Large intestine (tissue), 3 donors: ENCODE measurements around the gene PIH1D1. TPM values are rescaled to one million over a fixed set of nuclear protein-coding genes. Genes with fewer than 3 reads are reported as not detected.

Source experiments
- DNase-seq, 2 donors: peaks; one replicate each; pipeline versions ENCODE4 v3.0.0 to v3.0.0-alpha.2; 2013
- H3K27ac ChIP-seq: one replicate; pipeline ENCODE4 v1.5.1; 2013; ENCODE audit warnings: low read length
- H3K27me3 ChIP-seq: 2 replicates; pipeline ENCODE4 v1.6.1; 2013; ENCODE audit warnings: low read length; ENCODE audit not compliant: control insufficient read depth, insufficient read depth
- H3K36me3 ChIP-seq: 2 replicates; pipeline ENCODE4 v1.6.1; 2013; ENCODE audit warnings: low read length; ENCODE audit not compliant: control insufficient read depth, insufficient read depth
- H3K4me1 ChIP-seq: one replicate; pipeline ENCODE4 v1.6.1; 2013; ENCODE audit warnings: low read length; ENCODE audit not compliant: control insufficient read depth, insufficient read depth
- H3K4me3 ChIP-seq: one replicate; pipeline ENCODE4 v1.5.1; 2013; ENCODE audit warnings: low read length
- H3K9me3 ChIP-seq: one replicate; pipeline ENCODE4 v1.6.1; 2013; ENCODE audit warnings: mild to moderate bottlenecking, low read depth, low read length, moderate library complexity; ENCODE audit not compliant: control insufficient read depth
- WGBS: methylation state at CpG from one replicate; pipeline ENCODE4 v1.1.5; 2013; ENCODE audit warnings: low lambda C conversion rate; ENCODE audit not compliant: insufficient coverage; 5-methylcytosine and 5-hydroxymethylcytosine counted together
- polyA plus RNA-seq: library from polyadenylated mRNA; unstranded; fragments of 120-200 nt; gene quantifications from one replicate; pipeline ENCODE4 v1.2.1, GENCODE V29; 2013

Gene PIH1D1
- polyA plus RNA-seq, 1 donor = 80.8 TPM

GRCh38 chr19:49427855-49428546 is 23.6 kb downstream of the PIH1D1 start:
- Histone ChIP-seq H3K36me3 (no peaks in the 10 kb centered on the region), H3K4me3 (no peak overlapping the region), H3K9me3 (peaks cover 28% of the 10 kb centered on the region), H3K4me1 (no peaks in the 10 kb centered on the region), H3K27me3 (peaks cover 100% of the 10 kb centered on the region), H3K27ac (no peak overlapping the region)
- WGBS = no CpG with 5 or more reads among the region's 45 CpGs
- no peak for DNase-seq

GRCh38 chr19:49427339-49427738 is 24.3 kb downstream of the PIH1D1 start:
- no peak for DNase-seq
- WGBS = no CpG with 5 or more reads among the region's 12 CpGs
- Histone ChIP-seq H3K4me1 (no peaks in the 10 kb centered on the region), H3K36me3 (no peaks in the 10 kb centered on the region), H3K4me3 (no peak overlapping the region), H3K27ac (no peak overlapping the region), H3K9me3 (peaks cover 22% of the 10 kb centered on the region), H3K27me3 (peaks cover 100% of the 10 kb centered on the region)

GRCh38 chr19:49425922-49426592 is 25.6 kb downstream of the PIH1D1 start:
- H3K4me3 ChIP-seq = no peak overlapping the region
- H3K9me3 ChIP-seq = peaks cover 11% of the 10 kb centered on the region
- H3K4me1 ChIP-seq = peaks cover under 1% of the 10 kb centered on the region
- no CpG with 5 or more reads among the region's 30 CpGs for WGBS
- no peak for DNase-seq
- H3K36me3 ChIP-seq = no peaks in the 10 kb centered on the region
- peaks cover 100% of the 10 kb centered on the region for H3K27me3 ChIP-seq
- no peak overlapping the region for H3K27ac ChIP-seq

- Histone ChIP-seq H3K4me3 (no peak within 1 kb of the TSS), H3K27me3 (peaks cover 100% of the 10 kb centered on the region), H3K36me3 (no peaks in the 10 kb centered on the region), H3K4me1 (peaks cover 2% of the 10 kb centered on the region), H3K27ac (no peak within 1 kb of the TSS), H3K9me3 (peaks cover 13% of the 10 kb centered on the region)
- WGBS = no CpG with 5 or more reads among the region's 7 CpGs
- no peak for DNase-seq
These were observed 26.4 kb downstream of the PIH1D1 start, which contains the start of gene GFY for GRCh38 chr19:49425178-49425577. Gene GFY (plus strand): TSS chr19:49425388. CDS start chr19:49426431, 1,043 bp downstream.

- no peak overlapping the region for H3K4me3 ChIP-seq
- DNase-seq = no peak
- H3K27me3 ChIP-seq = peaks cover 100% of the 10 kb centered on the region
- no CpG with 5 or more reads among the region's 3 CpGs for WGBS
- H3K36me3 ChIP-seq = no peaks in the 10 kb centered on the region
- H3K9me3 ChIP-seq = peaks cover 13% of the 10 kb centered on the region
- no peak overlapping the region for H3K27ac ChIP-seq
- peaks cover 2% of the 10 kb centered on the region for H3K4me1 ChIP-seq
These were observed 27.7 kb downstream of the PIH1D1 start for GRCh38 chr19:49423985-49424303.

GRCh38 chr19:49423071-49423984 is 28.3 kb downstream of the PIH1D1 start, which contains the start of gene PTH2:
Gene PTH2 (minus strand): TSS chr19:49423441. CDS start chr19:49423339, 102 bp downstream.
- Histone ChIP-seq H3K27ac (no peak within 1 kb of the TSS), H3K4me3 (no peak within 1 kb of the TSS), H3K9me3 (peaks cover 13% of the 10 kb centered on the region), H3K4me1 (peaks cover 2% of the 10 kb centered on the region), H3K27me3 (peaks cover 100% of the 10 kb centered on the region), H3K36me3 (no peaks in the 10 kb centered on the region)
- no peak for DNase-seq
- 12% methylated on average over 8 of the region's 42 CpGs for WGBS

GRCh38 chr19:49422407-49423070 is 29.1 kb downstream of the PIH1D1 start:
- H3K4me1 ChIP-seq = peaks cover 2% of the 10 kb centered on the region
- no peak overlapping the region for H3K4me3 ChIP-seq
- peaks cover 10% of the 10 kb centered on the region for H3K9me3 ChIP-seq
- no CpG with 5 or more reads among the region's 58 CpGs for WGBS
- peaks cover 100% of the 10 kb centered on the region for H3K27me3 ChIP-seq
- no peaks in the 10 kb centered on the region for H3K36me3 ChIP-seq
- DNase-seq = no peak
- no peak overlapping the region for H3K27ac ChIP-seq

GRCh38 chr19:49421878-49422202 is 29.8 kb downstream of the PIH1D1 start:
- H3K27me3 ChIP-seq = peaks cover 100% of the 10 kb centered on the region
- no peaks in the 10 kb centered on the region for H3K36me3 ChIP-seq
- H3K9me3 ChIP-seq = peaks cover 6% of the 10 kb centered on the region
- no peak overlapping the region for H3K4me3 ChIP-seq
- no peak for DNase-seq
- peaks cover 2% of the 10 kb centered on the region for H3K4me1 ChIP-seq
- WGBS = 13% methylated on average over 1 of the region's 3 CpGs
- no peak overlapping the region for H3K27ac ChIP-seq

- Histone ChIP-seq H3K27me3 (peaks cover 99% of the 10 kb centered on the region), H3K4me1 (peaks cover 2% of the 10 kb centered on the region), H3K36me3 (no peaks in the 10 kb centered on the region), H3K9me3 (peaks cover 6% of the 10 kb centered on the region), H3K4me3 (no peak overlapping the region), H3K27ac (no peak overlapping the region)
- DNase-seq = peak in 1 of 2 donors; percentile 18
- WGBS = 7% methylated on average over 2 of the region's 48 CpGs
These were observed 30.4 kb downstream of the PIH1D1 start for GRCh38 chr19:49421039-49421877.
